RWPE2 (cell line): ENCODE measurements around the gene MYMK.
"Not testable (repeated sequence)": the region's sequence is repeated elsewhere in the genome, so short reads cannot be mapped to it uniquely, and the experiment has no call there.

Experiments used
- ATAC-seq: fragments of 200-7000 bp; cut with Tn5 transposase; 3 replicates; pipeline ENCODE4 v1.9.1; 2021; ENCODE audit warnings: low read depth
- DNase-seq: peaks from one replicate; pipeline ENCODE4 v3.0.0-alpha.2; 2020; ENCODE audit warnings: low spot score
- H3K27ac ChIP-seq: fragments of 450-650 bp; 2 replicates; pipeline ENCODE4 v1.5.1; 2017; ENCODE audit warnings: mild to moderate bottlenecking; ENCODE audit not compliant: poor library complexity, severe bottlenecking
- H3K27me3 ChIP-seq: fragments of 250-450 bp; sonication (Bioruptor Pico); 2 replicates; pipeline ENCODE4 v1.5.1; 2021; ENCODE audit warnings: mild to moderate bottlenecking, moderate library complexity; ENCODE audit not compliant: insufficient read depth, poor library complexity, severe bottlenecking
- H3K36me3 ChIP-seq: fragments of 250-450 bp; sonication (Bioruptor Pico); 2 replicates; pipeline ENCODE4 v1.5.1; 2020; ENCODE audit warnings: low read depth, mild to moderate bottlenecking, moderate library complexity
- H3K4me1 ChIP-seq: fragments of 250-450 bp; sonication (Bioruptor Pico); 2 replicates; pipeline ENCODE4 v1.5.1; 2021; ENCODE audit warnings: mild to moderate bottlenecking, moderate library complexity; ENCODE audit not compliant: insufficient read depth, poor library complexity, severe bottlenecking
- H3K4me3 ChIP-seq: fragments of 250-450 bp; sonication (Bioruptor Pico); 2 replicates; pipeline ENCODE4 v1.5.1; 2021; ENCODE audit warnings: mild to moderate bottlenecking, moderate library complexity; ENCODE audit not compliant: severe bottlenecking
- H3K9me3 ChIP-seq: fragments of 250-450 bp; sonication (Bioruptor Pico); 2 replicates; pipeline ENCODE4 v1.5.1; 2021; ENCODE audit warnings: mild to moderate bottlenecking, moderate library complexity; ENCODE audit not compliant: severe bottlenecking
- CTCF ChIP-seq: fragments of 450-650 bp; IDR thresholded peaks from one replicate; pipeline ENCODE4 v1.5.1; 2017; ENCODE audit warnings: mild to moderate bottlenecking, moderate library complexity; ENCODE audit not compliant: poor library complexity, severe bottlenecking

Gene MYMK

GRCh38 chr9:133566817-133567216, 42.1 kb upstream of the MYMK start:
- TF ChIP-seq CTCF = no peak
- DNase-seq = no peak
- H3K27me3 ChIP-seq = peaks cover 6% of the 10 kb centered on the region
- no peak overlapping the region for H3K27ac ChIP-seq
- no peak overlapping the region for H3K4me3 ChIP-seq
- no peaks in the 10 kb centered on the region for H3K36me3 ChIP-seq
- no peaks in the 10 kb centered on the region for H3K4me1 ChIP-seq
- no peaks in the 10 kb centered on the region for H3K9me3 ChIP-seq
- no peak for ATAC-seq

DNA sequence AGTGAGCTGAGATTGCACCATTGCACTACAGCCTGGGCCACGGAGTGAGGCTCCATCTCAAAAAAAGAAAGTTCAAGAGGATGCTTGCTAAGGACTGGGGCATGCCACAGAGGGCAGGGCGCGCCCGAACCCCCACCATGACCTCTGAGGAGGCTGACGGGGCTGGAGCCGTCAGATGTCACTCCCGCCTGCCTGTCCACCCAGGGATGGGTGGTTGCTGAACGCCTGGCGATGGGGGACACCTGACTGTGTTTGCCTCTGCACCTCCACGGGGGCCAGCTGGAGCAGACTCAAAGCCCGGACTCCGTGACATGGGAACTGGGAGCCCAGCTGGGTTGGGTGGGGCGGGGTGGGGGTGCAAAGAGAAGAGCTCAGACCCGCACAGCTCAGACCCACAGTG, 41.6 kb upstream of the MYMK start:
- DNase-seq = no peak
- H3K9me3 ChIP-seq = no peaks in the 10 kb centered on the region
- H3K4me1 ChIP-seq = no peaks in the 10 kb centered on the region
- no peak overlapping the region for H3K27ac ChIP-seq
- H3K4me3 ChIP-seq = no peak overlapping the region
- no peak for ATAC-seq
- peaks cover 2% of the 10 kb centered on the region for H3K27me3 ChIP-seq
- no peak for TF ChIP-seq CTCF
- no peaks in the 10 kb centered on the region for H3K36me3 ChIP-seq

- no peak for TF ChIP-seq CTCF
- DNase-seq (no peak), ATAC-seq (no peak)
- no peak overlapping the region for H3K27ac ChIP-seq
- H3K27me3 ChIP-seq = peaks cover 11% of the 10 kb centered on the region
- H3K4me3 ChIP-seq = no peak overlapping the region
- H3K36me3 ChIP-seq = no peaks in the 10 kb centered on the region
- H3K9me3 ChIP-seq = no peaks in the 10 kb centered on the region
- no peaks in the 10 kb centered on the region for H3K4me1 ChIP-seq
These were observed 39.8 kb upstream of the MYMK start for GRCh38 chr9:133564451-133565116.

DNA sequence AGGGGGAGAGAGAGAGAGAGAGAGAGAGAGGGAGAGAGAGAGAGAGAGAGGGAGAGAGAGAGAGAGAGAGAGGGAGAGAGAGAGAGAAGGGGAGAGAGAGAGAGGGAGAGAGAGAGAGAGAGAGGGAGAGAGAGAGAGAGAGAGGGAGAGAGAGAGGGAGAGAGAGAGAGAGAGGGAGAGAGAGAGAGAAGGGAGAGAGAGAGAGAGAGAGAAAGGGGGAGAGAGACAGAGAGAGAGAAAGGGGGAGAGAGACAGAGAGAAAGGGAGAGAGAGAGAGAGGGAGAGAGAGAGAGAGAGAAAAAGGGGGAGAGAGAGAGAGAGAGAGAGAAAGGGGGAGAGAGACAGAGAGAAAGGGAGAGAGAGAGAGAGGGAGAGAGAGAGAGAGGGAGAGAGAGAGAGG, 39.1 kb upstream of the MYMK start:
- H3K4me3 ChIP-seq, H3K36me3 ChIP-seq, DNase-seq, H3K9me3 ChIP-seq, H3K4me1 ChIP-seq, H3K27ac ChIP-seq, ATAC-seq: not testable (repeated sequence)
- peaks cover 11% of the 10 kb centered on the region for H3K27me3 ChIP-seq

DNA sequence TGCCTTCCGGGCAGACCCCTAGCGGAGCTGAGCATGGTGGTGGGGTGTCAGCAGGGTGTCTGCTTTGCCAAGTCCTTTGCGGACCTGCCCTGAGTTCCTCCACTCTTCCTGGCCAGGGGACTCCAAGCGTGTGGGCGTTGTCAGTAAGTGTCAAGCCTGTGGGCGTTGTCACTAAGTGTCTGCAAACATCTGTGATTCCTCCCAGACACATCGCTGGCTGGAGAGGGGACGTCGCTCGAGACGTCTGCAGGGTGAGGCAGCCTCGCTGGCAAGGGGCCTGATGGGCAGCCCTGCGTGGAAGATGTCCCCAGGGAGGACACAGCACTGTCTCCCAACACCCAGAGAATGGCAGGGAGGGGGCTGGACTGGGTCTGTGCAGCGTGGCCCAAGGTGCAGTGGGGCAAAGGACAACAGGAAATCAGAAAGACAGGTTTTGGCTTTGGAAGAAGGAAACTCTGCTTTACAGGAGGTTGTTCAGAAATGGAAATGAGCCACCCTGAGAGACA, 38.6 kb upstream of the MYMK start:
- Histone ChIP-seq H3K4me3 (no peak overlapping the region), H3K9me3 (no peaks in the 10 kb centered on the region), H3K27me3 (peaks cover 11% of the 10 kb centered on the region), H3K27ac (no peak overlapping the region), H3K36me3 (no peaks in the 10 kb centered on the region), H3K4me1 (no peaks in the 10 kb centered on the region)
- no peak for TF ChIP-seq CTCF
- DNase-seq = no peak
- no peak for ATAC-seq
